ENCODE results near the gene ACADVL.

Gene ACADVL

DNA sequence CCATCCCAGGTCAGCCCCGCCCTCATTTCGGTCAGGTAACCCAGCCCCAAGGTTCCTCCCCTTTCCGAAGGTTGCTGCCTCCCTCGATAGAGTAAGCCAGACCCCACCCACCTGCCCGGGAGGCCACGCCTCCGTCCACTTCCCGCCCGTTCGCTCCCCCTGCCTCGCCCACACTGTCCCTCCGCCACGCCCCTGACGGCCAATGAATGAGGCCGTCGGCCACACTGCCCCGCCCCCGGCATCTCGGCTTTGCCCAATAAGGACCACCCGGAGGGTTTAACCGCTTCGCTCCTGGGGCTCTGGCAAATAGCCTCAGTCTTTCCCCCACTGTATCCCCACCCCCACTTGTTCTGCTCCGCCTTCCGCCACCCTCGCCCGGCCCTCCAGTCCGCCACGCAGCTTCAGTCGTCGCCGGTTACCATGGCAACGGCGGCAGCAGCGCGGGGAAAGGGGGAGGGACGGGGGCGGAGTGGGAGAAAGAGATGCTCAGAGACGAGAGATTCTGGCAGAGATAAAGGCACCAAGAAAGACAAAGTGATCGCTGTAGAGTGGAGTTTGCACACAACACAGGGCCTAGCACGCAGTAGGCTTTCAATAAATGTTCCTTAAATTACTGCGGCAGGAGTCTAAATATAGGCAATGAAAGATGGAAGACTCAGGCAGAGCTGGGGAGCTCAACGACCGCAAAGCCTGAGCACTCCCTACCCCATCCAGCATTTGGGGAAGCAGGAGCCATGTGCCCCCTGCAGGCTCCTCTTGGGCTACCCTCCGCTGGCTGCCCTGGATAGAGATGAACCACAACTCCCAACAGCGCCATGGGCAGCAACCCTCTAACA lies 5.2 kb upstream of the ACADVL start:
- Histone ChIP-seq H3K4me3 (ENCODE audit: low read depth, low read length, poor library complexity, severe bottlenecking) (peak overlapping the region; percentile 49), H3K9me2 (ENCODE audit: low read depth, low read length) (no peaks in the 10 kb centered on the region), H3K4me2 (ENCODE audit: low read length) (peak overlapping the region; percentile 63), H2AFZ (ENCODE audit: low read length) (no peak overlapping the region), H3F3A (ENCODE audit: insufficient read depth, low read length) (no peaks in the 10 kb centered on the region), H3K27ac (ENCODE audit: low read depth, low read length, poor library complexity, severe bottlenecking) (no peak overlapping the region), H3K9ac (ENCODE audit: low read length) (no peak overlapping the region), H3K9me3 (ENCODE audit: low read length) (no peaks in the 10 kb centered on the region), H3K27me3 (ENCODE audit: insufficient read depth, low read length) (no peaks in the 10 kb centered on the region), H3K4me1 (ENCODE audit: insufficient read depth, low read length, severe bottlenecking) (peaks cover 30% of the 10 kb centered on the region), H3K79me2 (ENCODE audit: insufficient read depth, low read length) (no peaks in the 10 kb centered on the region), H4K20me1 (ENCODE audit: insufficient read depth, low read length) (no peaks in the 10 kb centered on the region), H3K36me3 (ENCODE audit: insufficient read depth, low read length) (no peaks in the 10 kb centered on the region)
- no peak for TF ChIP-seq EZH2 (IDR thresholded peaks at IDR 0.05; ENCODE audit: borderline replicate concordance, low read length)
- TF ChIP-seq, protein P1, sequence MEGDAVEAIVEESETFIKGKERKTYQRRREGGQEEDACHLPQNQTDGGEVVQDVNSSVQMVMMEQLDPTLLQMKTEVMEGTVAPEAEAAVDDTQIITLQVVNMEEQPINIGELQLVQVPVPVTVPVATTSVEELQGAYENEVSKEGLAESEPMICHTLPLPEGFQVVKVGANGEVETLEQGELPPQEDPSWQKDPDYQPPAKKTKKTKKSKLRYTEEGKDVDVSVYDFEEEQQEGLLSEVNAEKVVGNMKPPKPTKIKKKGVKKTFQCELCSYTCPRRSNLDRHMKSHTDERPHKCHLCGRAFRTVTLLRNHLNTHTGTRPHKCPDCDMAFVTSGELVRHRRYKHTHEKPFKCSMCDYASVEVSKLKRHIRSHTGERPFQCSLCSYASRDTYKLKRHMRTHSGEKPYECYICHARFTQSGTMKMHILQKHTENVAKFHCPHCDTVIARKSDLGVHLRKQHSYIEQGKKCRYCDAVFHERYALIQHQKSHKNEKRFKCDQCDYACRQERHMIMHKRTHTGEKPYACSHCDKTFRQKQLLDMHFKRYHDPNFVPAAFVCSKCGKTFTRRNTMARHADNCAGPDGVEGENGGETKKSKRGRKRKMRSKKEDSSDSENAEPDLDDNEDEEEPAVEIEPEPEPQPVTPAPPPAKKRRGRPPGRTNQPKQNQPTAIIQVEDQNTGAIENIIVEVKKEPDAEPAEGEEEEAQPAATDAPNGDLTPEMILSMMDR (IDR thresholded peaks at IDR 0.05; ENCODE audit: low read length), result peak; percentile 47

DNA sequence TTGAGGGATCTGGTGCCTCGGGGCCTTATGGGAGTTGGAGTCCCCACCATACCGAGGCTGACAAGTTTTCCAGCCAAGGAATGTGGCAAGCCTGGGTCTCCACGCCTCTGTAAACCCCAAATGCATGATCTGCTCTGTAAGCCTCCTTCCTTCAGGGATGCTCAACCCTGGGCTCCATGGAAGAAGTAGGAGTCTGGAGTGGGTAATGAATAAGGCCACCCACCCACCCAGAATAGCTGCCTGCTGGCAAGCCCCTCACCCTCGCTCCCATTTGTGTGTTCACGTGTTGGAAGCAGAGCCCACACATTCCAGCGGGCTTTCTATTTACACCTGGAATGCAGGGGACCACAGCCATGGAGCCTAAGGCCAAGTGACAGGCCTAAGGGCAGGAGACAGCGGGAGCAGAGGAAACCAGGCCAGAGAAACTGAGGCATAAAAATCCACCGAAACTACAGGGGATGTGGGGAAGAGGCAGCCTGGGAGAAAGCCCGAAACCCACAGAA lies 4.6 kb upstream of the ACADVL start:
- Histone ChIP-seq H3K79me2 (ENCODE audit: insufficient read depth, low read length) (no peaks in the 10 kb centered on the region), H3K9me2 (ENCODE audit: low read depth, low read length) (no peaks in the 10 kb centered on the region), H4K20me1 (ENCODE audit: insufficient read depth, low read length) (no peaks in the 10 kb centered on the region), H3K4me1 (ENCODE audit: insufficient read depth, low read length, severe bottlenecking) (peaks cover 32% of the 10 kb centered on the region), H3F3A (ENCODE audit: insufficient read depth, low read length) (no peaks in the 10 kb centered on the region), H3K9ac (ENCODE audit: low read length) (no peak overlapping the region), H3K27me3 (ENCODE audit: insufficient read depth, low read length) (no peaks in the 10 kb centered on the region), H2AFZ (ENCODE audit: low read length) (no peak overlapping the region), H3K4me2 (ENCODE audit: low read length) (peak overlapping the region; percentile 63), H3K9me3 (ENCODE audit: low read length) (no peaks in the 10 kb centered on the region), H3K36me3 (ENCODE audit: insufficient read depth, low read length) (no peaks in the 10 kb centered on the region), H3K27ac (ENCODE audit: low read depth, low read length, poor library complexity, severe bottlenecking) (no peak overlapping the region), H3K4me3 (ENCODE audit: low read depth, low read length, poor library complexity, severe bottlenecking) (no peak overlapping the region)
- TF ChIP-seq, protein P1 (IDR thresholded peaks at IDR 0.05; ENCODE audit: low read length), result no peak
- TF ChIP-seq EZH2 (IDR thresholded peaks at IDR 0.05; ENCODE audit: borderline replicate concordance, low read length), result no peak

DNA sequence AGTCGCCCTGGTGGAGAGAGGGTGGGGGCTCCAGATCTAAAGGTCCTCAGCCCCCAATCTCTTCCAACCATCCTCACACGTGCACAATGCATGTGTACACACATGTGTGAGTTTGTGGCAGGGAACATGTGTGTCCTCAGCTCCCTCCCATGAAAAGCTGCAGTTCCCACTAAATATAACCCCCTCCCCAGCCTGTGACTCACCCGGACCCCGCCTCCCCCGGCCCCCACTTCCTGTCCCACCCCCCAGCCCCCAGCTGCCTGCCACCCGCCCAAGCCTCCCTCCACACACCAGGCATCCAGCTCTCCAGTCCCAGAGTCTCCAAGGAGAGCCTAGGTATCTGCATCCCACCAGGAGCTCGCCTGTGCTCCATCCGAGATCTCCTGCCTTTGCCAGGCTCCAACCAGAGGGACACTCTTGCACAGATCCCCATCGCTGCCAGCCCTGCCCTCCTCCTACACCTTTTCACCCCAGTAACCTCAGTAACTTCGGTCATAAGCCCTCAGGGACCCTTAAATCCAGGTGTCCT lies 4.0 kb upstream of the ACADVL start:
- H3K4me2 ChIP-seq (ENCODE audit: low read length), result no peak overlapping the region
- no peak overlapping the region for H3K4me3 ChIP-seq (ENCODE audit: low read depth, low read length, poor library complexity, severe bottlenecking)
- peaks cover 37% of the 10 kb centered on the region for H3K4me1 ChIP-seq (ENCODE audit: insufficient read depth, low read length, severe bottlenecking)
- TF ChIP-seq, protein P1 (IDR thresholded peaks at IDR 0.05; ENCODE audit: low read length), result no peak
- no peak for TF ChIP-seq EZH2 (IDR thresholded peaks at IDR 0.05; ENCODE audit: borderline replicate concordance, low read length)
- no peak overlapping the region for H3K9ac ChIP-seq (ENCODE audit: low read length)
- no peaks in the 10 kb centered on the region for H3F3A ChIP-seq (ENCODE audit: insufficient read depth, low read length)
- no peak overlapping the region for H3K27ac ChIP-seq (ENCODE audit: low read depth, low read length, poor library complexity, severe bottlenecking)
- no peaks in the 10 kb centered on the region for H3K9me2 ChIP-seq (ENCODE audit: low read depth, low read length)
- H4K20me1 ChIP-seq (ENCODE audit: insufficient read depth, low read length), result no peaks in the 10 kb centered on the region
- no peaks in the 10 kb centered on the region for H3K79me2 ChIP-seq (ENCODE audit: insufficient read depth, low read length)
- H3K27me3 ChIP-seq (ENCODE audit: insufficient read depth, low read length), result no peaks in the 10 kb centered on the region
- H3K9me3 ChIP-seq (ENCODE audit: low read length), result no peaks in the 10 kb centered on the region
- H3K36me3 ChIP-seq (ENCODE audit: insufficient read depth, low read length), result no peaks in the 10 kb centered on the region
- H2AFZ ChIP-seq (ENCODE audit: low read length), result no peak overlapping the region

All from OCI-LY1 (cell line).